GM23338 (cell line): ENCODE measurements around the gene PGP. TPM values are rescaled to one million over a fixed set of nuclear protein-coding genes. Genes with fewer than 3 reads are reported as not detected.

Experiments
- ATAC-seq: fragments of 200-7000 bp; cut with Tn5 transposase; 3 replicates; pipeline ENCODE4 v1.9.1; 2020
- DNase-seq: peaks from one replicate; pipeline ENCODE4 v3.0.0-alpha.2; 2015; ENCODE audit warnings: low spot score
- H2AFZ ChIP-seq: fragments of 200-600 bp; sonication (generic); 2 replicates; pipeline ENCODE4 v1.8.0; 2016; ENCODE audit warnings: antibody characterized with exemption, mild to moderate bottlenecking, moderate library complexity
- H3F3A ChIP-seq: fragments of 200-600 bp; sonication (generic); replicated peaks from 2 replicates; pipeline ENCODE4 v1.8.0; 2017; ENCODE audit warnings: antibody characterized with exemption, mixed run types, low read depth
- H3K27ac ChIP-seq: fragments of 200-600 bp; sonication (generic); 2 replicates; pipeline ENCODE4 v1.6.1; 2016; ENCODE audit warnings: low read depth
- H3K27me3 ChIP-seq: fragments of 200-600 bp; sonication (generic); 2 replicates; pipeline ENCODE4 v1.8.0; 2016; ENCODE audit warnings: mild to moderate bottlenecking, mixed run types, moderate library complexity; ENCODE audit not compliant: insufficient read depth
- H3K36me3 ChIP-seq: fragments of 200-600 bp; sonication (generic); 2 replicates; pipeline ENCODE4 v1.8.0; 2016; ENCODE audit warnings: mild to moderate bottlenecking; ENCODE audit not compliant: insufficient read depth
- H3K4me1 ChIP-seq: fragments of 200-600 bp; sonication (generic); 2 replicates; pipeline ENCODE4 v1.8.0; 2016; ENCODE audit warnings: mild to moderate bottlenecking, moderate library complexity; ENCODE audit not compliant: insufficient read depth
- H3K4me2 ChIP-seq: fragments of 200-600 bp; sonication (generic); 2 replicates; pipeline ENCODE4 v1.7.1; 2017; ENCODE audit warnings: mixed run types
- H3K4me3 ChIP-seq: fragments of 200-600 bp; sonication (generic); 2 replicates; pipeline ENCODE4 v1.6.1; 2016; ENCODE audit warnings: mixed run types
- H3K79me2 ChIP-seq: fragments of 200-600 bp; sonication (generic); replicated peaks from 2 replicates; pipeline ENCODE4 v1.8.0; 2017; ENCODE audit warnings: mild to moderate bottlenecking; ENCODE audit not compliant: insufficient read depth
- H3K9me2 ChIP-seq: fragments of 200-600 bp; sonication (generic); 2 replicates; pipeline ENCODE4 v1.8.0; 2017; ENCODE audit not compliant: insufficient read depth
- H4K20me1 ChIP-seq: fragments of 200-600 bp; sonication (generic); replicated peaks from 2 replicates; pipeline ENCODE4 v1.8.0; 2017; ENCODE audit warnings: mild to moderate bottlenecking; ENCODE audit not compliant: insufficient read depth
- H3K27ac Mint-ChIP-seq: 2 replicates; pipeline ENCODE4 v1.8.0; 2020; ENCODE audit warnings: inconsistent platforms, mild to moderate bottlenecking, moderate library complexity, mixed read lengths
- H3K27me3 Mint-ChIP-seq: 3 replicates; pipeline ENCODE4 v1.8.0; 2022; ENCODE audit warnings: low read depth, mild to moderate bottlenecking, moderate library complexity, mixed read lengths, inconsistent platforms; ENCODE audit not compliant: insufficient read depth, poor library complexity
- H3K36me3 Mint-ChIP-seq: 3 replicates; pipeline ENCODE4 v1.8.0; 2021; ENCODE audit warnings: low read depth, mild to moderate bottlenecking, inconsistent platforms, moderate library complexity, mixed read lengths
- H3K4me1 Mint-ChIP-seq: 3 replicates; pipeline ENCODE4 v1.8.0; 2020; ENCODE audit warnings: mild to moderate bottlenecking, inconsistent platforms, mixed read lengths
- H3K4me3 Mint-ChIP-seq: 3 replicates; pipeline ENCODE4 v1.8.0; 2021; ENCODE audit warnings: moderate library complexity, mild to moderate bottlenecking, inconsistent platforms, mixed read lengths
- H3K9me3 Mint-ChIP-seq: 3 replicates; pipeline ENCODE4 v1.8.0; 2020; ENCODE audit warnings: moderate library complexity, mild to moderate bottlenecking, inconsistent platforms, mixed read lengths
- CREB1 ChIP-seq: fragments of 250-450 bp; sonication (Bioruptor Pico); IDR thresholded peaks from 2 replicates; pipeline ENCODE4 v1.5.0; 2020; ENCODE audit warnings: low read depth, mild to moderate bottlenecking, moderate library complexity
- EZH2 ChIP-seq: fragments of 200-600 bp; sonication (generic); IDR thresholded peaks from one replicate; pipeline ENCODE4 v1.8.0; 2017; ENCODE audit warnings: antibody characterized with exemption, mild to moderate bottlenecking, low read depth; ENCODE audit not compliant: unreplicated experiment
- JUNB ChIP-seq: IDR thresholded peaks from one replicate; pipeline ENCODE4 v1.6.1; 2016; ENCODE audit warnings: antibody characterized with exemption; ENCODE audit not compliant: unreplicated experiment
- NANOG ChIP-seq: IDR thresholded peaks from 2 replicates; pipeline ENCODE4 v1.6.1; 2016; ENCODE audit warnings: antibody characterized with exemption, borderline replicate concordance
- POLR2AphosphoS5 ChIP-seq: IDR thresholded peaks from 2 replicates; pipeline ENCODE4 v1.6.1; 2016; ENCODE audit warnings: antibody characterized with exemption, low read depth
- STAT1 ChIP-seq: IDR thresholded peaks from one replicate; pipeline ENCODE4 v1.6.1; 2016; ENCODE audit warnings: antibody characterized with exemption; ENCODE audit not compliant: unreplicated experiment
- ZNF114 ChIP-seq: fragments of 250-450 bp; sonication (Bioruptor Pico); IDR thresholded peaks from 2 replicates; pipeline ENCODE4 v1.5.0; 2020; ENCODE audit warnings: mild to moderate bottlenecking, moderate library complexity
- ZNF331 ChIP-seq: fragments of 250-450 bp; sonication (Bioruptor Pico); IDR thresholded peaks from 2 replicates; pipeline ENCODE4 v1.5.0; 2020; ENCODE audit warnings: low read depth, mild to moderate bottlenecking, moderate library complexity
- polyA plus RNA-seq: library from polyadenylated mRNA; unstranded; fragments of >200 nt; fragmentation: Nextera tagmentation; extraction: Ambion mirVana; gene quantifications from 2 replicates; pipeline ENCODE4 v1.2.1, GENCODE V29; 2016
- total RNA-seq: library from RNA; depleted of rRNA; stranded (reverse); fragments of >200 nt; shearing (Covaris generic); gene quantifications from 2 replicates; pipeline ENCODE4 v1.2.3, GENCODE V29; 2014
- TF ChIP-seq, protein P1 (sequence below), 2 experiments: fragments of 200-600 bp in 1 of 2; sonication (generic) in 1 of 2; conservative IDR thresholded peaks; 2 replicates each; pipeline versions ENCODE4 v1.5.1 to v1.6.1; 2016 to 2017; ENCODE audit warnings: antibody characterized with exemption in 2 of 2, low read depth in 2 of 2, mild to moderate bottlenecking in 2 of 2, moderate library complexity in 1 of 2
- TF ChIP-seq, protein P2 (sequence below): IDR thresholded peaks from one replicate; pipeline ENCODE4 v1.6.1; 2018; ENCODE audit warnings: antibody characterized with exemption; ENCODE audit not compliant: unreplicated experiment
- TF ChIP-seq, protein P3 (sequence below): IDR thresholded peaks from 2 replicates; pipeline ENCODE4 v1.6.1; 2016; ENCODE audit warnings: antibody characterized with exemption
- TF ChIP-seq, protein P4 (sequence below): fragments of 250-450 bp; sonication (Bioruptor Pico); IDR thresholded peaks from 2 replicates; pipeline ENCODE4 v1.5.0; 2020; ENCODE audit warnings: mild to moderate bottlenecking, moderate library complexity

Gene PGP
- total and polyA plus RNA-seq, 2 experiments from 2014 or later = 44.4 to 80.3 TPM

DNA sequence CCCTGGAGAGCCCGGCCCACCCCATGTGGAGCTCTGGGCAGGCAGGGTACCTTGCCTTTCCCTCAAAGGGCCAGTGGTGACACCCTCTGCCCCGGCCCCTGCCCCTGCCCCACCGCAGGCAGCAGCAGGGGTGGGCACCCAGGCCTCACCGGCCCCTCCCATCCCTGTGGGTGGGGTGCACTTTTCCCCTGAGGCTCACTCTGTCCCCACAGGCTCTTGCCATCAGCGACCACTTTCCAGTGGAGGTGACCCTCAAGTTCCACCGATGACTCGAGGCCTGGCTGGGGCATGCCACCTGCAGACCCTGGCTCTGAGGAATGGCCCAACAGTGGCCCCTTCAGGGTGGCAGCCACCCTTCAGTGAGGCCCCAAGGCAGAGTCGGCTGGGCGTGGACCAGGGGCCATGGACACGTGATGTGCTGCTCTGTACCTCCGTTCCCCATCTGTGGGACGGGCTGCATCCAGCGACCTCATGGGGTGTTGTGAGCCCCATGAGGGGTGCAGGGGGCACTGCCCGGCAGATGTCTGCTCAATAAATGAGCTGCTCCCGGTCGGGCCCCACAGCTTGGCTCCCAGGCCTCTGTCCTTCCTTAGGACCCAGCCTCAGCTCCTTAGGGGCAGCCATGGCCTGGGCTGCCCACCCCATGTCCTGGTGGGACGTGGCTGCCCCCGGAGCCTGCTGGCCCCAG, 23.7 kb upstream of the PGP start:
- Histone ChIP-seq H2AFZ (no peak overlapping the region), H4K20me1 (no peaks in the 10 kb centered on the region; the same call in 1 of the 2 replicates), H3F3A (peaks cover 2% of the 10 kb centered on the region; the same call in 1 of the 2 replicates), H3K4me2 (peak overlapping the region; percentile 92), H3K36me3 (no peaks in the 10 kb centered on the region; the same call in 1 of the 2 replicates), H3K9me2 (no peaks in the 10 kb centered on the region), H3K4me1 (no peaks in the 10 kb centered on the region), H3K27ac (no peak overlapping the region), H3K79me2 (no peaks in the 10 kb centered on the region), H3K27me3 (peaks cover 18% of the 10 kb centered on the region), H3K4me3 (peak overlapping the region; percentile 65)
- peak; percentile 16 for ATAC-seq
- H3K27me3 Mint-ChIP-seq = peaks cover 31% of the 10 kb centered on the region
- TF ChIP-seq POLR2AphosphoS5 (peak; percentile 39; the same call in 1 of the 2 replicates), NANOG (no peak), EZH2 (no peak), CREB1 (no peak), ZNF114 (no peak), STAT1 (no peak), JUNB (no peak), ZNF331 (CRISPR knock-in tag) (no peak)
- TF ChIP-seq, protein P1, sequence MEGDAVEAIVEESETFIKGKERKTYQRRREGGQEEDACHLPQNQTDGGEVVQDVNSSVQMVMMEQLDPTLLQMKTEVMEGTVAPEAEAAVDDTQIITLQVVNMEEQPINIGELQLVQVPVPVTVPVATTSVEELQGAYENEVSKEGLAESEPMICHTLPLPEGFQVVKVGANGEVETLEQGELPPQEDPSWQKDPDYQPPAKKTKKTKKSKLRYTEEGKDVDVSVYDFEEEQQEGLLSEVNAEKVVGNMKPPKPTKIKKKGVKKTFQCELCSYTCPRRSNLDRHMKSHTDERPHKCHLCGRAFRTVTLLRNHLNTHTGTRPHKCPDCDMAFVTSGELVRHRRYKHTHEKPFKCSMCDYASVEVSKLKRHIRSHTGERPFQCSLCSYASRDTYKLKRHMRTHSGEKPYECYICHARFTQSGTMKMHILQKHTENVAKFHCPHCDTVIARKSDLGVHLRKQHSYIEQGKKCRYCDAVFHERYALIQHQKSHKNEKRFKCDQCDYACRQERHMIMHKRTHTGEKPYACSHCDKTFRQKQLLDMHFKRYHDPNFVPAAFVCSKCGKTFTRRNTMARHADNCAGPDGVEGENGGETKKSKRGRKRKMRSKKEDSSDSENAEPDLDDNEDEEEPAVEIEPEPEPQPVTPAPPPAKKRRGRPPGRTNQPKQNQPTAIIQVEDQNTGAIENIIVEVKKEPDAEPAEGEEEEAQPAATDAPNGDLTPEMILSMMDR (conservative IDR thresholded peaks at IDR 0.05; ENCODE audit: low read depth in 2 of 2) = 0 out of 4 replicates have a peak, but pooled peaks of 1 of the 2 experiments have one; percentile 21
- TF ChIP-seq, protein P2, sequence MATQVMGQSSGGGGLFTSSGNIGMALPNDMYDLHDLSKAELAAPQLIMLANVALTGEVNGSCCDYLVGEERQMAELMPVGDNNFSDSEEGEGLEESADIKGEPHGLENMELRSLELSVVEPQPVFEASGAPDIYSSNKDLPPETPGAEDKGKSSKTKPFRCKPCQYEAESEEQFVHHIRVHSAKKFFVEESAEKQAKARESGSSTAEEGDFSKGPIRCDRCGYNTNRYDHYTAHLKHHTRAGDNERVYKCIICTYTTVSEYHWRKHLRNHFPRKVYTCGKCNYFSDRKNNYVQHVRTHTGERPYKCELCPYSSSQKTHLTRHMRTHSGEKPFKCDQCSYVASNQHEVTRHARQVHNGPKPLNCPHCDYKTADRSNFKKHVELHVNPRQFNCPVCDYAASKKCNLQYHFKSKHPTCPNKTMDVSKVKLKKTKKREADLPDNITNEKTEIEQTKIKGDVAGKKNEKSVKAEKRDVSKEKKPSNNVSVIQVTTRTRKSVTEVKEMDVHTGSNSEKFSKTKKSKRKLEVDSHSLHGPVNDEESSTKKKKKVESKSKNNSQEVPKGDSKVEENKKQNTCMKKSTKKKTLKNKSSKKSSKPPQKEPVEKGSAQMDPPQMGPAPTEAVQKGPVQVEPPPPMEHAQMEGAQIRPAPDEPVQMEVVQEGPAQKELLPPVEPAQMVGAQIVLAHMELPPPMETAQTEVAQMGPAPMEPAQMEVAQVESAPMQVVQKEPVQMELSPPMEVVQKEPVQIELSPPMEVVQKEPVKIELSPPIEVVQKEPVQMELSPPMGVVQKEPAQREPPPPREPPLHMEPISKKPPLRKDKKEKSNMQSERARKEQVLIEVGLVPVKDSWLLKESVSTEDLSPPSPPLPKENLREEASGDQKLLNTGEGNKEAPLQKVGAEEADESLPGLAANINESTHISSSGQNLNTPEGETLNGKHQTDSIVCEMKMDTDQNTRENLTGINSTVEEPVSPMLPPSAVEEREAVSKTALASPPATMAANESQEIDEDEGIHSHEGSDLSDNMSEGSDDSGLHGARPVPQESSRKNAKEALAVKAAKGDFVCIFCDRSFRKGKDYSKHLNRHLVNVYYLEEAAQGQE = no peak
- TF ChIP-seq, protein P3, sequence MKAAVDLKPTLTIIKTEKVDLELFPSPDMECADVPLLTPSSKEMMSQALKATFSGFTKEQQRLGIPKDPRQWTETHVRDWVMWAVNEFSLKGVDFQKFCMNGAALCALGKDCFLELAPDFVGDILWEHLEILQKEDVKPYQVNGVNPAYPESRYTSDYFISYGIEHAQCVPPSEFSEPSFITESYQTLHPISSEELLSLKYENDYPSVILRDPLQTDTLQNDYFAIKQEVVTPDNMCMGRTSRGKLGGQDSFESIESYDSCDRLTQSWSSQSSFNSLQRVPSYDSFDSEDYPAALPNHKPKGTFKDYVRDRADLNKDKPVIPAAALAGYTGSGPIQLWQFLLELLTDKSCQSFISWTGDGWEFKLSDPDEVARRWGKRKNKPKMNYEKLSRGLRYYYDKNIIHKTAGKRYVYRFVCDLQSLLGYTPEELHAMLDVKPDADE = no peak
- TF ChIP-seq, protein P4, sequence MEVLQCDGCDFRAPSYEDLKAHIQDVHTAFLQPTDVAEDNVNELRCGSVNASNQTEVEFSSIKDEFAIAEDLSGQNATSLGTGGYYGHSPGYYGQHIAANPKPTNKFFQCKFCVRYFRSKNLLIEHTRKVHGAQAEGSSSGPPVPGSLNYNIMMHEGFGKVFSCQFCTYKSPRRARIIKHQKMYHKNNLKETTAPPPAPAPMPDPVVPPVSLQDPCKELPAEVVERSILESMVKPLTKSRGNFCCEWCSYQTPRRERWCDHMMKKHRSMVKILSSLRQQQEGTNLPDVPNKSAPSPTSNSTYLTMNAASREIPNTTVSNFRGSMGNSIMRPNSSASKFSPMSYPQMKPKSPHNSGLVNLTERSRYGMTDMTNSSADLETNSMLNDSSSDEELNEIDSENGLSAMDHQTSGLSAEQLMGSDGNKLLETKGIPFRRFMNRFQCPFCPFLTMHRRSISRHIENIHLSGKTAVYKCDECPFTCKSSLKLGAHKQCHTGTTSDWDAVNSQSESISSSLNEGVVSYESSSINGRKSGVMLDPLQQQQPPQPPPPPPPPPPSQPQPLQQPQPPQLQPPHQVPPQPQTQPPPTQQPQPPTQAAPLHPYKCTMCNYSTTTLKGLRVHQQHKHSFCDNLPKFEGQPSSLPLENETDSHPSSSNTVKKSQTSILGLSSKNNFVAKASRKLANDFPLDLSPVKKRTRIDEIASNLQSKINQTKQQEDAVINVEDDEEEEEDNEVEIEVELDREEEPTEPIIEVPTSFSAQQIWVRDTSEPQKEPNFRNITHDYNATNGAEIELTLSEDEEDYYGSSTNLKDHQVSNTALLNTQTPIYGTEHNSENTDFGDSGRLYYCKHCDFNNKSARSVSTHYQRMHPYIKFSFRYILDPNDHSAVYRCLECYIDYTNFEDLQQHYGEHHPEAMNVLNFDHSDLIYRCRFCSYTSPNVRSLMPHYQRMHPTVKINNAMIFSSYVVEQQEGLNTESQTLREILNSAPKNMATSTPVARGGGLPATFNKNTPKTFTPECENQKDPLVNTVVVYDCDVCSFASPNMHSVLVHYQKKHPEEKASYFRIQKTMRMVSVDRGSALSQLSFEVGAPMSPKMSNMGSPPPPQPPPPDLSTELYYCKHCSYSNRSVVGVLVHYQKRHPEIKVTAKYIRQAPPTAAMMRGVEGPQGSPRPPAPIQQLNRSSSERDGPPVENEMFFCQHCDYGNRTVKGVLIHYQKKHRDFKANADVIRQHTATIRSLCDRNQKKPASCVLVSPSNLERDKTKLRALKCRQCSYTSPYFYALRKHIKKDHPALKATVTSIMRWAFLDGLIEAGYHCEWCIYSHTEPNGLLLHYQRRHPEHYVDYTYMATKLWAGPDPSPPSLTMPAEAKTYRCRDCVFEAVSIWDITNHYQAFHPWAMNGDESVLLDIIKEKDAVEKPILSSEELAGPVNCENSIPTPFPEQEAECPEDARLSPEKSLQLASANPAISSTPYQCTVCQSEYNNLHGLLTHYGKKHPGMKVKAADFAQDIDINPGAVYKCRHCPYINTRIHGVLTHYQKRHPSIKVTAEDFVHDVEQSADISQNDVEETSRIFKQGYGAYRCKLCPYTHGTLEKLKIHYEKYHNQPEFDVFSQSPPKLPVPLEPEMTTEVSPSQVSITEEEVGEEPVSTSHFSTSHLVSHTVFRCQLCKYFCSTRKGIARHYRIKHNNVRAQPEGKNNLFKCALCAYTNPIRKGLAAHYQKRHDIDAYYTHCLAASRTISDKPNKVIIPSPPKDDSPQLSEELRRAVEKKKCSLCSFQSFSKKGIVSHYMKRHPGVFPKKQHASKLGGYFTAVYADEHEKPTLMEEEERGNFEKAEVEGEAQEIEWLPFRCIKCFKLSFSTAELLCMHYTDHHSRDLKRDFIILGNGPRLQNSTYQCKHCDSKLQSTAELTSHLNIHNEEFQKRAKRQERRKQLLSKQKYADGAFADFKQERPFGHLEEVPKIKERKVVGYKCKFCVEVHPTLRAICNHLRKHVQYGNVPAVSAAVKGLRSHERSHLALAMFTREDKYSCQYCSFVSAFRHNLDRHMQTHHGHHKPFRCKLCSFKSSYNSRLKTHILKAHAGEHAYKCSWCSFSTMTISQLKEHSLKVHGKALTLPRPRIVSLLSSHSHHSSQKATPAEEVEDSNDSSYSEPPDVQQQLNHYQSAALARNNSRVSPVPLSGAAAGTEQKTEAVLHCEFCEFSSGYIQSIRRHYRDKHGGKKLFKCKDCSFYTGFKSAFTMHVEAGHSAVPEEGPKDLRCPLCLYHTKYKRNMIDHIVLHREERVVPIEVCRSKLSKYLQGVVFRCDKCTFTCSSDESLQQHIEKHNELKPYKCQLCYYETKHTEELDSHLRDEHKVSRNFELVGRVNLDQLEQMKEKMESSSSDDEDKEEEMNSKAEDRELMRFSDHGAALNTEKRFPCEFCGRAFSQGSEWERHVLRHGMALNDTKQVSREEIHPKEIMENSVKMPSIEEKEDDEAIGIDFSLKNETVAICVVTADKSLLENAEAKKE (CRISPR knock-in tag) = no peak
- peaks cover 24% of the 10 kb centered on the region for H3K36me3 Mint-ChIP-seq
- H3K27ac Mint-ChIP-seq = no peak overlapping the region
- H3K4me3 Mint-ChIP-seq = no peak overlapping the region
- no peaks in the 10 kb centered on the region for H3K9me3 Mint-ChIP-seq
- DNase-seq = peak; percentile 33
- no peaks in the 10 kb centered on the region for H3K4me1 Mint-ChIP-seq
